Aorta (tissue), 5 donors: ENCODE results near the gene RASA4. TPM values are rescaled to one million over a fixed set of nuclear protein-coding genes. Genes with fewer than 3 reads are reported as not detected.
"Not testable (repeated sequence)": the region's sequence is repeated elsewhere in the genome, so short reads cannot be mapped to it uniquely, and the experiment has no call there.

Source experiments
- ATAC-seq: fragments of 200-7000 bp; cut with Tn5 transposase; one replicate; pipeline ENCODE4 v1.9.1; 2022; ENCODE audit warnings: moderate library complexity; ENCODE audit not compliant: low FRiP score
- DNase-seq, 2 donors: peaks; one replicate each; pipeline ENCODE4 v3.0.0-alpha.2; 2020
- H3K27ac ChIP-seq, 2 donors: one replicate each; pipeline ENCODE4 v1.5.1; 2013; ENCODE audit warnings: low read length in 2 of 2, mild to moderate bottlenecking in 2 of 2, moderate library complexity in 2 of 2, control low read depth in 1 of 2, inconsistent platforms in 1 of 2, low read depth in 1 of 2
- H3K27me3 ChIP-seq, 2 donors: one replicate each; pipeline ENCODE4 v1.6.1; 2013; ENCODE audit warnings: control low read depth in 1 of 2, low read length in 1 of 2, mild to moderate bottlenecking in 1 of 2, moderate library complexity in 1 of 2; ENCODE audit not compliant: insufficient read depth in 2 of 2, control insufficient read depth in 1 of 2
- H3K36me3 ChIP-seq, 2 donors: one replicate each; pipeline ENCODE4 v1.6.1; 2013; ENCODE audit warnings: control low read depth in 1 of 2, low read length in 1 of 2, mild to moderate bottlenecking in 1 of 2; ENCODE audit not compliant: insufficient read depth in 2 of 2, control insufficient read depth in 1 of 2
- H3K4me1 ChIP-seq, 2 donors: one replicate each; pipeline ENCODE4 v1.6.1; 2013; ENCODE audit warnings: low read length in 2 of 2, control low read depth in 1 of 2, mild to moderate bottlenecking in 1 of 2, moderate library complexity in 1 of 2; ENCODE audit not compliant: insufficient read depth in 2 of 2, control insufficient read depth in 1 of 2
- H3K4me3 ChIP-seq, 2 donors: one replicate each; pipeline ENCODE4 v1.5.1; 2013; ENCODE audit warnings: low read length in 2 of 2, control low read depth in 1 of 2, mild to moderate bottlenecking in 1 of 2
- H3K9me3 ChIP-seq: one replicate; pipeline ENCODE4 v1.6.1; 2013; ENCODE audit warnings: mild to moderate bottlenecking, low read length; ENCODE audit not compliant: control insufficient read depth
- WGBS, 2 donors: extraction: QIAGEN DNeasy Blood & Tissue Kit; methylation state at CpG; one replicate each; pipeline ENCODE4 v1.1.7; 2013; 5-methylcytosine and 5-hydroxymethylcytosine counted together
- intact Hi-C, 2 donors: fragments of 100-400 bp; cut with DNase I; formaldehyde crosslinking; loops; one replicate each; pipeline versions ENCODE4 v1.14.2 to v1.15.0; 2022
- polyA plus RNA-seq, 2 donors: library from polyadenylated mRNA; stranded (reverse); fragments of 200-250 nt; gene quantifications; one replicate each; pipeline ENCODE4 v1.2.3, GENCODE V29; 2013
- total RNA-seq, 2 donors: library from RNA; stranded (reverse); fragmentation: NEBNext Ultra II Directional; extraction: Animal tissue kit (Norgen Biotek cat#: 25700); gene quantifications; one replicate each; pipeline ENCODE4 v1.2.1, GENCODE V29; 2021
- donor health status: healthy with polysubstance abuse.
- donor health status: Bipolar disorder and iron deficiency.
- donor health status: DM: no; HTN: no; CAD: no.
- donor health status: DM: no; HTN: no; CAD: no.
- donor health status: DM: yes; HTN: yes; CAD: no.

The RASA4 gene
- total and polyA plus RNA-seq, 4 donors, result 19.2 to 354 (median 97.3) TPM

DNA sequence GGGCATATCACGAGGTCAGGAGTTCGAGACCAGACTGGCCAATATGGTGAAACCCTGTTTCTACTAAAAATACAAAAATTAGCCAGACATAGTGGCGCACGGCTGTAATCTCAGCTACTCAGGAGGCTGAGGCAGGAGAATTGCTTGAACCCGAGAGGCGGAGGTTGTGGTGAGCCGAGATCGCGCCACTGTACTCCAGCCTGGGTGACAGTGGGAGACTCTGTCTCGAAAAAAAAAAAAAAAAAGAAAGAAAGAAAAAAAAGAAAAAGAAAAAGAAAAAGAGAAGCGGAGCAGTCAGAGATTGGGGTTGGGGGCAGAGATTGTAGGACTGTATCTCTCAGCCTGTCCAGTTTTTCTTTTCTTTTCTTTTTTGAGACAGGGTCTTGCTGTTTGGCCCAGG is 73.8 kb downstream of the RASA4 start:
- H3K36me3 ChIP-seq, H3K4me3 ChIP-seq, H3K4me1 ChIP-seq, H3K9me3 ChIP-seq, ATAC-seq, intact Hi-C loops, H3K27ac ChIP-seq, H3K27me3 ChIP-seq: not testable (repeated sequence)
- WGBS, 2 donors, result 93 to 94% methylated on average over 7 of the region's 11 CpGs
- peak in 1 of 2 donors; percentile 37 for DNase-seq

GRCh38 chr7:102542083-102542482 is 74.5 kb downstream of the RASA4 start:
- intact Hi-C loops, H3K27me3 ChIP-seq, H3K4me3 ChIP-seq, H3K4me1 ChIP-seq, H3K36me3 ChIP-seq, H3K9me3 ChIP-seq, H3K27ac ChIP-seq: not testable (repeated sequence)
- ATAC-seq (peak; percentile 8), DNase-seq (peak in 1 of 2 donors; percentile 17)
- 94 to 98% methylated on average over 3 to 4 of the region's 8 CpGs for WGBS, 2 donors

GRCh38 chr7:102540604-102541003 is 76.0 kb downstream of the RASA4 start:
- H3K4me3 ChIP-seq, H3K9me3 ChIP-seq, H3K27ac ChIP-seq, H3K4me1 ChIP-seq, H3K27me3 ChIP-seq, ATAC-seq, H3K36me3 ChIP-seq, intact Hi-C loops: not testable (repeated sequence)
- DNase-seq, result peak; percentile 23 to 27
- 91 to 92% methylated on average over 4 of the region's 6 CpGs for WGBS, 2 donors

DNA sequence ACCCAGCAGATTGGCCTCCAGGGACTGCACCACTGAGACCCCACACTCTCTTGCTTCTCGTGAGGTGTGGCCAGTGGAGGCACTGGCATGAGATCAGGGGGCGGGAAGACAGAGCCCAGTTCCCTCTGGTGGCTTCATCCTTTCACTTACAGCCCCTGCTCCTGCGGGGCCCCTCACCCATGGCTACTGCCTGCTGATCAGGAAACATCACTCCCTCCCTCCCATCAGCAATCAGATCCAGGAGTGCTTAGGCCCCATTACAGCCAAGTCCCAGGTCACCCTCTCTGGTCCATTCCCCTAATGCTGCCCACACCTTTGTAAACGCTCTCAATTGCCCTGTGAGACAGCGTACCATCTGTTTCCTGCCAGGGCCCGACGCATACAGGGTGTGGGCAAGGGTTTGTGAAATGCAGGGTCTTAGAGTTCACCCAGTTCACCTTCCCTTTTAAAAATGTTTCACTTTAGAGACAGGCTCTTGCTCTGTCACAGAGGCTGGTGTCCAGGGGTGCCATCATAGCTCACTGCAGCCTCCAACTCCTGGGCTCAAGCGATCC is 81.4 kb downstream of the RASA4 start:
- H3K36me3 ChIP-seq, intact Hi-C loops, H3K27me3 ChIP-seq, H3K4me3 ChIP-seq, DNase-seq, ATAC-seq, H3K27ac ChIP-seq, H3K9me3 ChIP-seq, H3K4me1 ChIP-seq: not testable (repeated sequence)
- 61 to 92% methylated on average over 2 to 4 of the region's 8 CpGs for WGBS, 2 donors

- intact Hi-C loops, H3K9me3 ChIP-seq, DNase-seq, H3K4me1 ChIP-seq, H3K4me3 ChIP-seq, H3K27me3 ChIP-seq, H3K27ac ChIP-seq, ATAC-seq, H3K36me3 ChIP-seq: not testable (repeated sequence)
- 79 to 95% methylated on average over 2 of the region's 2 CpGs for WGBS, 2 donors
Measured at GRCh38 chr7:102532127-102532526, 84.4 kb downstream of the RASA4 start.

GRCh38 chr7:102531583-102531982 is 85.0 kb downstream of the RASA4 start:
- H3K4me3 ChIP-seq, ATAC-seq, H3K27ac ChIP-seq, H3K27me3 ChIP-seq, H3K36me3 ChIP-seq, H3K4me1 ChIP-seq, intact Hi-C loops, H3K9me3 ChIP-seq: not testable (repeated sequence)
- WGBS, 2 donors, result no CpG with 5 or more reads among the region's 7 CpGs
- peak; percentile 50 to 66 for DNase-seq

GRCh38 chr7:102527822-102528793 is 88.4 kb downstream of the RASA4 start:
- H3K4me3 ChIP-seq, H3K36me3 ChIP-seq, H3K4me1 ChIP-seq, H3K27me3 ChIP-seq, H3K9me3 ChIP-seq, intact Hi-C loops, H3K27ac ChIP-seq: not testable (repeated sequence)
- whole genome bisulfite sequencing, 2 donors, result 93 to 100% methylated on average over 1 to 3 of the region's 13 CpGs
- DNase-seq, result peak in 1 of 2 donors; percentile 13
- ATAC-seq, result peak; percentile 22

DNA sequence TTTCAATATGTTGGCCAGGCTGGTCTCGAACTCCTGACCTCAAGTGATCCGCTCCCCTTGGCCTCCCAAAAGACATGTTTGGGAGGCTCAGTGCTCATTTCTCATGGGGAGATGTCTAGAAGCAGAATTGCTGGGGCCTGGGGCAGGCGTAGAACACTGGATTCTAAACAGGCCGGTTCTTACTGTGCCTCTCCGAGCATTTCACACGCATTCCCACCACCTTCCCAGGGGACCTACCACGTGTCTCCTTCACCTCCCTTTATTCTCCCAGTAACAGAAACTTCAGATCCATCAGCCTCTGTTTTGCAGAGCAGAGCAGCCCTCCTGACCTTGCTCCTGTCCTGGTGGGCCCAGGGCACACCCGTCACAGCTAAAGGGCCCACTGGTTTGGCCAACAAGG is 89.4 kb downstream of the RASA4 start:
- intact Hi-C loops, H3K9me3 ChIP-seq, H3K4me1 ChIP-seq, H3K27ac ChIP-seq, H3K4me3 ChIP-seq, H3K36me3 ChIP-seq, H3K27me3 ChIP-seq: not testable (repeated sequence)
- 65 to 74% methylated on average over 1 of the region's 8 CpGs for WGBS, 2 donors
- ATAC-seq, result peak; percentile 39
- peak in 1 of 2 donors; percentile 2 for DNase-seq

GRCh38 chr7:102524803-102525202 is 91.8 kb downstream of the RASA4 start:
- H3K36me3 ChIP-seq, H3K27me3 ChIP-seq, H3K27ac ChIP-seq, H3K4me1 ChIP-seq, H3K9me3 ChIP-seq, intact Hi-C loops, H3K4me3 ChIP-seq: not testable (repeated sequence)
- peak; percentile 3 for ATAC-seq
- peak; percentile 24 to 33 for DNase-seq
- WGBS, 2 donors, result 38 to 65% methylated on average over 1 of the region's 2 CpGs
